Fibroblast of lung (primary cell): ENCODE measurements around the gene ST8SIA6.
"Not testable (repeated sequence)": the region's sequence is repeated elsewhere in the genome, so short reads cannot be mapped to it uniquely, and the experiment has no call there.

Source experiments
- EZH2 ChIP-seq: IDR thresholded peaks from 2 replicates; pipeline ENCODE4 v1.5.1; 2012; ENCODE audit warnings: low read length, control low read depth, mild to moderate bottlenecking; ENCODE audit errors: missing control alignments
- TF ChIP-seq, protein P1 (sequence below), 2 donors: IDR thresholded peaks in 1 of 2; conservative IDR thresholded peaks in 1 of 2; 1 replicate in 1 of 2; 2 replicates in 1 of 2; pipeline ENCODE4 v1.5.1; 2011 to 2012; ENCODE audit warnings: low read length in 2 of 2, control low read depth in 1 of 2, inconsistent platforms in 1 of 2, low read depth in 1 of 2, mild to moderate bottlenecking in 1 of 2

DNA sequence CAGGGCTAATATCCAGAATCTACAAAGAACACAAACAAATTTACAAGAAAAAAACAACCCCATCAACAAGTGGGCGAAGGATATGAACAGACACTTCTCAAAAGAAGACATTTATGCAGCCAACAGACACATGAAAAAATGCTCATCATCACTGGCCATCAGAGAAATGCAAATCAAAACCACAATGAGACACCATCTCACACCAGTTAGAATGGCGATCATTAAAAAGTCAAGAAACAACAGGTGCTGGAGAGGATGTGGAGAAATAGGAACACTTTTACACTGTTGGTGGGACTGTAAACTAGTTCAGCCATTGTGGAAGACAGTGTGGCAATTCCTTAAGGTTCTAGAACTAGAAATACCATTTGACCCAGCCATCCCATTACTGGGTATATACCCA lies 52.4 kb downstream of the ST8SIA6 start:
- TF ChIP-seq, protein P1, sequence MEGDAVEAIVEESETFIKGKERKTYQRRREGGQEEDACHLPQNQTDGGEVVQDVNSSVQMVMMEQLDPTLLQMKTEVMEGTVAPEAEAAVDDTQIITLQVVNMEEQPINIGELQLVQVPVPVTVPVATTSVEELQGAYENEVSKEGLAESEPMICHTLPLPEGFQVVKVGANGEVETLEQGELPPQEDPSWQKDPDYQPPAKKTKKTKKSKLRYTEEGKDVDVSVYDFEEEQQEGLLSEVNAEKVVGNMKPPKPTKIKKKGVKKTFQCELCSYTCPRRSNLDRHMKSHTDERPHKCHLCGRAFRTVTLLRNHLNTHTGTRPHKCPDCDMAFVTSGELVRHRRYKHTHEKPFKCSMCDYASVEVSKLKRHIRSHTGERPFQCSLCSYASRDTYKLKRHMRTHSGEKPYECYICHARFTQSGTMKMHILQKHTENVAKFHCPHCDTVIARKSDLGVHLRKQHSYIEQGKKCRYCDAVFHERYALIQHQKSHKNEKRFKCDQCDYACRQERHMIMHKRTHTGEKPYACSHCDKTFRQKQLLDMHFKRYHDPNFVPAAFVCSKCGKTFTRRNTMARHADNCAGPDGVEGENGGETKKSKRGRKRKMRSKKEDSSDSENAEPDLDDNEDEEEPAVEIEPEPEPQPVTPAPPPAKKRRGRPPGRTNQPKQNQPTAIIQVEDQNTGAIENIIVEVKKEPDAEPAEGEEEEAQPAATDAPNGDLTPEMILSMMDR (conservative IDR thresholded peaks at IDR 0.05 in 1 of 2, IDR thresholded peaks at IDR 0.05 in 1 of 2; ENCODE audit: low read depth in 1 of 2, low read length in 2 of 2): not testable (repeated sequence)
- not testable (repeated sequence) for TF ChIP-seq EZH2
